ENCODE results near the gene SPACA6. TPM values are rescaled to one million over a fixed set of nuclear protein-coding genes. Genes with fewer than 3 reads are reported as not detected.

The SPACA6 gene
- total and polyA plus RNA-seq, 4 donors = 0.92 to 2.5 (median 1.3) TPM

DNA sequence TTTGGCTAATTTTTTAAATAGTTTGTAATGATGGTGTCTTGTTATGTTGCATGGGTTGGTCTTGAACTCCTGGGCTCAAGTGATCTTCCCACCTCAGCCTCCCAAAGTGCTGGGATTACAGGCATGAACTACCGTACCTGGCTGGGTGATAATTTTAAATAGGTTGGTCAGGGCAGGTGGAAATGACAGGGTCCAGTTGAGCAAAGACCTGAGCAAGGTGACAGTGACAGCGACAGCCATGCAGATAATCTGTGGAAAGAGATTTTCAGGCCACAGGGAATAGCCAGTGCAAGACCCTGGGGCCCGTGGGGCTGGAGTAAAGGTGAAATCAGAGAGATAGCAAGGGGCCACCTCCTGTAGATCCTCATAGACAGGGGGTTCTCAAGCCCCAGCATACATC lies 3.5 kb downstream of the SPACA6 start:
- Histone ChIP-seq H3K9me3 (ENCODE audit: control insufficient read depth in 4 of 4, low read length in 3 of 4) (peaks cover 0 to 13% (median 0%) of the 10 kb centered on the region in 4 donors), H3K9ac (ENCODE audit: low read depth in 1 of 2, low read length in 2 of 2) (no peak overlapping the region), H3K4me3 (ENCODE audit: low read depth in 1 of 3, low read length in 3 of 3) (no peak overlapping the region), H3K4me1 (ENCODE audit: control insufficient read depth in 4 of 4, insufficient read depth in 4 of 4, low read length in 3 of 4) (peaks cover 0 to 3% (median 1%) of the 10 kb centered on the region in 4 donors), H3K27ac (ENCODE audit: low read depth in 1 of 2, low read length in 2 of 2) (no peak overlapping the region), H3K27me3 (ENCODE audit: control insufficient read depth in 4 of 4, insufficient read depth in 4 of 4, low read length in 3 of 4) (peaks cover 0 to 3% (median 0%) of the 10 kb centered on the region in 4 donors), H3K36me3 (ENCODE audit: control insufficient read depth in 4 of 4, insufficient read depth in 3 of 4, low read depth in 1 of 4, low read length in 3 of 4) (no peaks in the 10 kb centered on the region)
- DNase-seq (ENCODE audit: low spot score) = no peak
- TF ChIP-seq, protein P1, sequence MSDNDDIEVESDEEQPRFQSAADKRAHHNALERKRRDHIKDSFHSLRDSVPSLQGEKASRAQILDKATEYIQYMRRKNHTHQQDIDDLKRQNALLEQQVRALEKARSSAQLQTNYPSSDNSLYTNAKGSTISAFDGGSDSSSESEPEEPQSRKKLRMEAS (IDR thresholded peaks at IDR 0.05) = no peak
- TF ChIP-seq HNF4A (conservative IDR thresholded peaks at IDR 0.05) = no peak
- TF ChIP-seq RAD21 (IDR thresholded peaks at IDR 0.05) = no peak
- TF ChIP-seq, protein P2, sequence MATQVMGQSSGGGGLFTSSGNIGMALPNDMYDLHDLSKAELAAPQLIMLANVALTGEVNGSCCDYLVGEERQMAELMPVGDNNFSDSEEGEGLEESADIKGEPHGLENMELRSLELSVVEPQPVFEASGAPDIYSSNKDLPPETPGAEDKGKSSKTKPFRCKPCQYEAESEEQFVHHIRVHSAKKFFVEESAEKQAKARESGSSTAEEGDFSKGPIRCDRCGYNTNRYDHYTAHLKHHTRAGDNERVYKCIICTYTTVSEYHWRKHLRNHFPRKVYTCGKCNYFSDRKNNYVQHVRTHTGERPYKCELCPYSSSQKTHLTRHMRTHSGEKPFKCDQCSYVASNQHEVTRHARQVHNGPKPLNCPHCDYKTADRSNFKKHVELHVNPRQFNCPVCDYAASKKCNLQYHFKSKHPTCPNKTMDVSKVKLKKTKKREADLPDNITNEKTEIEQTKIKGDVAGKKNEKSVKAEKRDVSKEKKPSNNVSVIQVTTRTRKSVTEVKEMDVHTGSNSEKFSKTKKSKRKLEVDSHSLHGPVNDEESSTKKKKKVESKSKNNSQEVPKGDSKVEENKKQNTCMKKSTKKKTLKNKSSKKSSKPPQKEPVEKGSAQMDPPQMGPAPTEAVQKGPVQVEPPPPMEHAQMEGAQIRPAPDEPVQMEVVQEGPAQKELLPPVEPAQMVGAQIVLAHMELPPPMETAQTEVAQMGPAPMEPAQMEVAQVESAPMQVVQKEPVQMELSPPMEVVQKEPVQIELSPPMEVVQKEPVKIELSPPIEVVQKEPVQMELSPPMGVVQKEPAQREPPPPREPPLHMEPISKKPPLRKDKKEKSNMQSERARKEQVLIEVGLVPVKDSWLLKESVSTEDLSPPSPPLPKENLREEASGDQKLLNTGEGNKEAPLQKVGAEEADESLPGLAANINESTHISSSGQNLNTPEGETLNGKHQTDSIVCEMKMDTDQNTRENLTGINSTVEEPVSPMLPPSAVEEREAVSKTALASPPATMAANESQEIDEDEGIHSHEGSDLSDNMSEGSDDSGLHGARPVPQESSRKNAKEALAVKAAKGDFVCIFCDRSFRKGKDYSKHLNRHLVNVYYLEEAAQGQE (IDR thresholded peaks at IDR 0.05) = no peak
- no peak for TF ChIP-seq YY1 (IDR thresholded peaks at IDR 0.05)
- TF ChIP-seq FOXA1 (IDR thresholded peaks at IDR 0.05) = no peak
- TF ChIP-seq JUND (IDR thresholded peaks at IDR 0.05) = no peak
- TF ChIP-seq, protein P3, sequence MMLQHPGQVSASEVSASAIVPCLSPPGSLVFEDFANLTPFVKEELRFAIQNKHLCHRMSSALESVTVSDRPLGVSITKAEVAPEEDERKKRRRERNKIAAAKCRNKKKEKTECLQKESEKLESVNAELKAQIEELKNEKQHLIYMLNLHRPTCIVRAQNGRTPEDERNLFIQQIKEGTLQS (IDR thresholded peaks at IDR 0.05) = no peak
- no peak for TF ChIP-seq RXRA (IDR thresholded peaks at IDR 0.05)
- TF ChIP-seq, protein P4, sequence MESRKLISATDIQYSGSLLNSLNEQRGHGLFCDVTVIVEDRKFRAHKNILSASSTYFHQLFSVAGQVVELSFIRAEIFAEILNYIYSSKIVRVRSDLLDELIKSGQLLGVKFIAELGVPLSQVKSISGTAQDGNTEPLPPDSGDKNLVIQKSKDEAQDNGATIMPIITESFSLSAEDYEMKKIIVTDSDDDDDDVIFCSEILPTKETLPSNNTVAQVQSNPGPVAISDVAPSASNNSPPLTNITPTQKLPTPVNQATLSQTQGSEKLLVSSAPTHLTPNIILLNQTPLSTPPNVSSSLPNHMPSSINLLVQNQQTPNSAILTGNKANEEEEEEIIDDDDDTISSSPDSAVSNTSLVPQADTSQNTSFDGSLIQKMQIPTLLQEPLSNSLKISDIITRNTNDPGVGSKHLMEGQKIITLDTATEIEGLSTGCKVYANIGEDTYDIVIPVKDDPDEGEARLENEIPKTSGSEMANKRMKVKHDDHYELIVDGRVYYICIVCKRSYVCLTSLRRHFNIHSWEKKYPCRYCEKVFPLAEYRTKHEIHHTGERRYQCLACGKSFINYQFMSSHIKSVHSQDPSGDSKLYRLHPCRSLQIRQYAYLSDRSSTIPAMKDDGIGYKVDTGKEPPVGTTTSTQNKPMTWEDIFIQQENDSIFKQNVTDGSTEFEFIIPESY (IDR thresholded peaks at IDR 0.05) = no peak
- TF ChIP-seq FOXA2 (IDR thresholded peaks at IDR 0.05) = no peak
- TF ChIP-seq, protein P5, sequence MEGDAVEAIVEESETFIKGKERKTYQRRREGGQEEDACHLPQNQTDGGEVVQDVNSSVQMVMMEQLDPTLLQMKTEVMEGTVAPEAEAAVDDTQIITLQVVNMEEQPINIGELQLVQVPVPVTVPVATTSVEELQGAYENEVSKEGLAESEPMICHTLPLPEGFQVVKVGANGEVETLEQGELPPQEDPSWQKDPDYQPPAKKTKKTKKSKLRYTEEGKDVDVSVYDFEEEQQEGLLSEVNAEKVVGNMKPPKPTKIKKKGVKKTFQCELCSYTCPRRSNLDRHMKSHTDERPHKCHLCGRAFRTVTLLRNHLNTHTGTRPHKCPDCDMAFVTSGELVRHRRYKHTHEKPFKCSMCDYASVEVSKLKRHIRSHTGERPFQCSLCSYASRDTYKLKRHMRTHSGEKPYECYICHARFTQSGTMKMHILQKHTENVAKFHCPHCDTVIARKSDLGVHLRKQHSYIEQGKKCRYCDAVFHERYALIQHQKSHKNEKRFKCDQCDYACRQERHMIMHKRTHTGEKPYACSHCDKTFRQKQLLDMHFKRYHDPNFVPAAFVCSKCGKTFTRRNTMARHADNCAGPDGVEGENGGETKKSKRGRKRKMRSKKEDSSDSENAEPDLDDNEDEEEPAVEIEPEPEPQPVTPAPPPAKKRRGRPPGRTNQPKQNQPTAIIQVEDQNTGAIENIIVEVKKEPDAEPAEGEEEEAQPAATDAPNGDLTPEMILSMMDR (IDR thresholded peaks at IDR 0.05; ENCODE audit: low read depth, low read length, missing input control) = no peak
- no peak for TF ChIP-seq SP1 (IDR thresholded peaks at IDR 0.05)
- TF ChIP-seq GABPA (IDR thresholded peaks at IDR 0.05 in 1 of 2, conservative IDR thresholded peaks at IDR 0.05 in 1 of 2) = no peak
- TF ChIP-seq NR2F2 (IDR thresholded peaks at IDR 0.05) = no peak
- TF ChIP-seq TAF1 (conservative IDR thresholded peaks at IDR 0.05) = no peak
- TF ChIP-seq EGR1 (IDR thresholded peaks at IDR 0.05; ENCODE audit: low read depth in 2 of 2) = no peak
- no peak for TF ChIP-seq HNF4G (IDR thresholded peaks at IDR 0.05)
- 90% methylated on average over 3 of the region's 3 CpGs for WGBS
